Left ventricle myocardium inferior (tissue), 1 donor: ENCODE data around the gene FIS1. TPM values are rescaled to one million over a fixed set of nuclear protein-coding genes. Genes with fewer than 3 reads are reported as not detected.
A peak's percentile ranks its signal among the peaks of the same experiment; 100 is the strongest.

Source experiments
- DNase-seq: peaks from one replicate; pipeline ENCODE4 v3.0.0-alpha.2; 2020
- H3K27ac ChIP-seq: fragments of 200-600 bp; replicated peaks from 2 replicates; pipeline ENCODE4 v1.8.0; 2021
- H3K27me3 ChIP-seq: fragments of 200-600 bp; 2 replicates; pipeline ENCODE4 v1.8.0; 2021; ENCODE audit warnings: low read depth
- H3K36me3 ChIP-seq: fragments of 200-600 bp; 2 replicates; pipeline ENCODE4 v1.8.0; 2021
- H3K4me1 ChIP-seq: fragments of 200-600 bp; 2 replicates; pipeline ENCODE4 v1.8.0; 2021
- H3K4me3 ChIP-seq: fragments of 200-600 bp; 2 replicates; pipeline ENCODE4 v1.8.0; 2021; ENCODE audit warnings: mild to moderate bottlenecking, moderate library complexity
- H3K9me3 ChIP-seq: fragments of 200-600 bp; replicated peaks from 2 replicates; pipeline ENCODE4 v1.8.0; 2021
- intact Hi-C: fragments of 100-400 bp; cut with micrococcal nuclease; formaldehyde crosslinking; loops from one replicate; pipeline ENCODE4 v1.11.0; 2022
- total RNA-seq: library from RNA; stranded (reverse); fragmentation: NEBNext Ultra II Directional; extraction: Animal tissue kit (Norgen Biotek cat#: 25700); gene quantifications from one replicate; pipeline ENCODE4 v1.2.1, GENCODE V29; 2021
- TF ChIP-seq, protein P1 (sequence below): fragments of 200-600 bp; IDR thresholded peaks from 2 replicates; pipeline ENCODE4 v1.8.0; 2021; ENCODE audit warnings: antibody characterized with exemption, mild to moderate bottlenecking, borderline replicate concordance
- donor health status: DM: no; HTN: yes; CAD: no; lungs with severe emphysema.

FIS1 gene
- total RNA-seq, 1 donor from 2014 or later = 322 TPM

DNA sequence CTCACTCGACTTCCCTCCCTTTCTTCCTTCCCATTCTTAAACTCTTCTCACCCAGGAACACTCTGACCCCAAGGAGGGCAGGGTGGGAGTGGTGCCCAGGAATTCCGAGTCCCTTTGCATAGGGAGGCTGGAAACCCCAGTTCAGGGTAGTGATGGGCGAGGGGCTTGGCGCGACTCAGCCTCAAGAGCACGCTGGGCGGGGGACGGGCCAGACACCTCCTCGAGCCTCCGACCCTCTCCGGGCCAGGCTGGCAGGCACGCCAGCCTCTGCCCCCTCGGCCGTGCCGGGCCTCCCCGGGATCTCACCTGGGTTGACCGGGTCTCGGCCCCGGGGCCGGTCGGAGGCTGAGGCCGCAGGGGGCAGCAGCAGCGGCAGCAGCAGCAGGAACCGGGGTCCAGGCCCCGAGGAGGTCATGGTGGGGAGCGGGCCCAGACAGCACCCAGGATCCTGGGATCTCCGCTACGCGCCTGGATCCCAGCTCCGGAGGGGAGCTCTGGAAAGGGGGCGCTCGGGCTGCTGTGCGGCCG, 28.0 kb downstream of the FIS1 start:
- TF ChIP-seq, protein P1, sequence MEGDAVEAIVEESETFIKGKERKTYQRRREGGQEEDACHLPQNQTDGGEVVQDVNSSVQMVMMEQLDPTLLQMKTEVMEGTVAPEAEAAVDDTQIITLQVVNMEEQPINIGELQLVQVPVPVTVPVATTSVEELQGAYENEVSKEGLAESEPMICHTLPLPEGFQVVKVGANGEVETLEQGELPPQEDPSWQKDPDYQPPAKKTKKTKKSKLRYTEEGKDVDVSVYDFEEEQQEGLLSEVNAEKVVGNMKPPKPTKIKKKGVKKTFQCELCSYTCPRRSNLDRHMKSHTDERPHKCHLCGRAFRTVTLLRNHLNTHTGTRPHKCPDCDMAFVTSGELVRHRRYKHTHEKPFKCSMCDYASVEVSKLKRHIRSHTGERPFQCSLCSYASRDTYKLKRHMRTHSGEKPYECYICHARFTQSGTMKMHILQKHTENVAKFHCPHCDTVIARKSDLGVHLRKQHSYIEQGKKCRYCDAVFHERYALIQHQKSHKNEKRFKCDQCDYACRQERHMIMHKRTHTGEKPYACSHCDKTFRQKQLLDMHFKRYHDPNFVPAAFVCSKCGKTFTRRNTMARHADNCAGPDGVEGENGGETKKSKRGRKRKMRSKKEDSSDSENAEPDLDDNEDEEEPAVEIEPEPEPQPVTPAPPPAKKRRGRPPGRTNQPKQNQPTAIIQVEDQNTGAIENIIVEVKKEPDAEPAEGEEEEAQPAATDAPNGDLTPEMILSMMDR = no peak
- Histone ChIP-seq H3K27ac (peak overlapping the region; percentile 93), H3K9me3 (no peaks in the 10 kb centered on the region), H3K36me3 (peaks cover 39% of the 10 kb centered on the region), H3K27me3 (no peaks in the 10 kb centered on the region), H3K4me3 (peak overlapping the region; percentile 81), H3K4me1 (peaks cover 60% of the 10 kb centered on the region)
- intact Hi-C loops = no loop called here
- no peak for DNase-seq

DNA sequence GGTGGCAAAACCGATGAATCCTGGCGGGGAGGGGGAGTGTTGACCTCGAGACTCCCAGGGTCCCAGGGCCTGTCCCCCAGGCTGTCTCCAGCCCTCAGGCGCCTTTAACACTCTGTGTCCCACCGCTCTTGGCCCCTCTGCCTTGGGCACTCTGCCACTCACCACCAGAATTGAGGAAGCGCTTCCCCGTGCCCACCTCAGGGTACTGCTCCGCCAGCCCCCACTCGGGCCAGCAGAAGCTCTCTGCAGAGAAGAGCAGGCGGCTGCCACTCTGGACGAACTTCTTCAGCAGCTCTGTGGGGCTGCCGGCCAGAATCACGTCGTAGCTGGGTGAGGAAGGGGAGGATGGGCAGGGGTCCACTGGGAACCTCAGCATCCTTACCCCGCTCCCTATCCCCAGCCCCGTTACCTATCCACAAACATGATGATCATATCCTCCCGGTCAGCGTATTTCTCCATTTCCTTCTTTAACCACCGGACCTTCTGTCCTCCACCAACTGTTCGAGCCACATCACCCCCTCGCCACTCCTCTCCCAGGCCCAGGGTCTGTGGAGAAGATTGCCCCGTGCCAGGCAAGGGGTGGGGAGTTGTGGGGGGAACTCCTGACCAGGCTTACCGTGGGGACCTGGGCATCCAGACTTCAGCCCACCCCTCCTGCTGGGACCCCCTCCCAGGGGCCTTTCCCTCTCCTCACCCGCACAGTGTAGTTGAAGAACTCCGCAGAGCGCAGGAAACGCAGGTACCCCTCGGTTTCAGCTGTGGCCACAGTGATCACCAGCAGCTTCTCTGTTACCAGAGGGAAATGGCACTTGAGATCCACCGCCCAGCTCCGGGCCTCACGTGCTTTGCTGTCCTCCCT, 28.7 kb downstream of the FIS1 start:
- intact Hi-C loops = no loop called here

DNA sequence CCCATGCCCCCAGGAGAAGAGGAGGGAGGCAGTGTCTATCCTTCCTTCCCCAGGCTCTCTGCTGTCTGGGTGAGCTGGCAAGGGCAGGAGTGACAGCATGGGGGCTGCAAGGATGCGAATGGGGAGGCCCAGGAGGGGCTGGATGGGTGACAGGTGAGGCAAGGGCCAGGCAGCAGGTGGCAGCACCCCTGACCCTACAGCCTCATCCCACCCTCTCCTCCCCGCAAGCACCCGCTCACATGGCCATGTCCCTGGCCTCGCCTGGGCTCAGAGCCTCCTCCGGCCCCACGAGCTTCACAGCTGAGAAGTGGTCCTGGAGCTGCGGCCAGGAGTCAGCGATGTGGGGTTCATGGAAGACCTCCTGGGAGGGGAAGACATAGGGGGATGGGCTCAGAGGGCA, 32.9 kb downstream of the FIS1 start:
- intact Hi-C loops = no loop called here
- Histone ChIP-seq H3K4me1 (peaks cover 25% of the 10 kb centered on the region), H3K27me3 (no peaks in the 10 kb centered on the region), H3K36me3 (peaks cover 84% of the 10 kb centered on the region), H3K27ac (no peak overlapping the region), H3K9me3 (no peaks in the 10 kb centered on the region), H3K4me3 (no peak overlapping the region)
- no peak for DNase-seq
- TF ChIP-seq, protein P1 = no peak

More for the DNA sequence above, 28.7 kb downstream of the FIS1 start:
- TF ChIP-seq, protein P1 = no peak
- H3K27me3 ChIP-seq = no peaks in the 10 kb centered on the region
- no peaks in the 10 kb centered on the region for H3K9me3 ChIP-seq
- DNase-seq = no peak
- H3K27ac ChIP-seq = peak overlapping the region; percentile 93
- H3K4me1 ChIP-seq = peaks cover 60% of the 10 kb centered on the region
- H3K4me3 ChIP-seq = peak overlapping the region; percentile 81
- peaks cover 46% of the 10 kb centered on the region for H3K36me3 ChIP-seq

DNA sequence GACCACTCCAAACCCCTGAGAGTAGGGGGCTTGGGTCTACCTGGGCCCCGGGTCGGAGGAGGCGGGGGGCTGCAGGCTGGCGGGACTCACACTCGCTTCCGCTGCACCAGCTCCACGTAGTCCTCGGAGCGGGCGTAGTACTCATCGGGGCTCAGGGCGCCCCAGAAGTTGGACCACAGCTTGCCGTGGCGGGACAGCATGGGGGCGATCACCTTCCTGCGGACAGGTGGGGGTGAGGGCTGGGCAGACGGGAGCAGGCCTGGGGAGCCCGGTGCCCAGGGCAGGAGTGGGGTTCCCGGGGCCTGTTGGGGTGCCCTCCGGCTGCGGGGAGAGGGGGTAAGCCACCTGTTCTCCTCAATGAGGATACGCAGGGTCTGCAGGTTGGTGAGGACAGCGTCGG, 33.4 kb downstream of the FIS1 start:
- no peak for DNase-seq
- peaks cover 20% of the 10 kb centered on the region for H3K4me1 ChIP-seq
- intact Hi-C loops = no loop called here
- no peaks in the 10 kb centered on the region for H3K27me3 ChIP-seq
- H3K27ac ChIP-seq = no peak overlapping the region
- H3K4me3 ChIP-seq = no peak overlapping the region
- TF ChIP-seq, protein P1 = no peak
- H3K36me3 ChIP-seq = peaks cover 84% of the 10 kb centered on the region
- no peaks in the 10 kb centered on the region for H3K9me3 ChIP-seq

DNA sequence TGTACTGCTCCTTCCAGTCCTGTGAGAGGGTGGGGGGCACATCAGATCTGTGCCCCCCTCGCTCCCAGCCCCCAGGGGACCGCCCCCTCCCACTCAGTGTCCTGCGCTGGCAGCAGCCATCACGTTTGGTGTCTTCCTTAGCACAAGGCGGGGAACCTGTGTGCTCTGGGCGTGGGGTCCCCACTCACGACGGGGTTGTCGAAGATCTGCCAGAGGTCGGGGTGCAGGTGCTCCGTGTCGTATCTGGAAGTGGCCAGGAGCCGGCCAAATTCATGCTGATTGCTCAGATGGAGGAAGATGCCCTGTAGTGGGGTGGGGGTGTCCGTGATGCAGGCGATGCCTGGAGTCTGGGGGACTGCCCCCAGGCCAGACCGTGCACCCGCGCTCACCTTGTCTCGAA, 34.7 kb downstream of the FIS1 start:
- DNase-seq = no peak
- peaks cover 6% of the 10 kb centered on the region for H3K4me1 ChIP-seq
- no peak overlapping the region for H3K4me3 ChIP-seq
- H3K27me3 ChIP-seq = no peaks in the 10 kb centered on the region
- intact Hi-C loops = no loop called here
- TF ChIP-seq, protein P1 = no peak
- H3K9me3 ChIP-seq = no peaks in the 10 kb centered on the region
- H3K36me3 ChIP-seq = peaks cover 85% of the 10 kb centered on the region
- H3K27ac ChIP-seq = no peak overlapping the region
